ENCODE data around the gene UBXN2A.
"Not testable (repeated sequence)": the region's sequence is repeated elsewhere in the genome, so short reads cannot be mapped to it uniquely, and the experiment has no call there.

UBXN2A gene

DNA sequence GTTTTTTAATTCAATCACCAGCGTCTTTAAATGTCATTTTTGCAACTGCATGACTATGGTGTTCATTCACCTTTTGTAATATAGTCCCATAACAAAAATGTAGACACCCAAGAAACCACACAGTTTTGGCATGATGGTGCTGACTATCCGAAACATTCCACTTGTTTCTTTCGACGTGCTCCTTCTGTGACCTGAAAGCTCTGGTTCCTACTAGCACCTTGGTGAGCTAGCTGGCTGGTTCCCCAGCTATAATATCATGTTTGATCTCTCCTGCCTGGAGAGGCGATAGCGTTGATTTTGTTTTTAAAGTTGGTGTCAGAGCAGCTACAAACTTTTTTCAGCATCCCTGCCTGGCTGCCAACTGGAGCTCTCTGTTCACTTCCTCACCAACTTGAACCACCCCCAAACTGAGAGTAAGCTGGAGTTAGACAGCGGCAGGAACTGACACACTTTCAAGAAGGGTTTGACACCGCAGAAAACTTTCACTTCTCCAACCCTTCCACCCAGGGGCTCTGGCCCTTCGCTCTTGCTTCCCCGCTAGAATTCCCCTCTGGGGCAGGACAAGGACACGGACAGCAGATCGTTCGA, 14.5 kb upstream of the UBXN2A start:
- Mint-ChIP-seq H3K4me1 (ENCODE audit: low read depth) (peaks cover 50% of the 10 kb centered on the region), H3K36me3 (peaks cover 2% of the 10 kb centered on the region)

DNA sequence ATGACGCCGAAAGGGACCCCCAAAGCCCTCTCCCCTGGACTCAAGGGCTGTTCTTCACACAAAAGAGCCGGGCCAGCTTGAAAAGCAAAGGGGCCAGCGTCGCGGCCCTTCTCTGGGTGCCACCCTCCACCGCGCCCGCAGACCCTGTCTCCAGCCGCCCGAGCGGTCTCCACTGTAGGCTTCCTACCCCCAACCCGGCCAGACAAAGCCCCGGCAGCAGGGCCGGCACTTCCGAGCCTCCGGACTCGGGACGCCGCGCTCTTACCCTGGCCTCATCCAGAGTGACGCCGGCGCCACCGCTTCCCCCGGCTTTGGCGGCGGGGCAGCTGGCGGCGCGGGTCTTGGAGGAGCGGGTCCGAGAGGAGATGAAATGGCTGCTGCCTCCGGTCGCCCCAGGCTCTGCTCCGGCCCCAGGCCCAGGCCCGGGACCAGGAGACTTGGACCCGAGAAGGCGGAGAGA, 13.9 kb upstream of the UBXN2A start:
- Mint-ChIP-seq H3K4me1 (ENCODE audit: low read depth) (peaks cover 47% of the 10 kb centered on the region), H3K27ac (peak overlapping the region; percentile 99), H3K4me3 (peak overlapping the region; percentile 98), H3K9me3 (ENCODE audit: low read depth) (no peaks in the 10 kb centered on the region), H3K27me3 (no peaks in the 10 kb centered on the region), H3K36me3 (peaks cover 2% of the 10 kb centered on the region)

More for the DNA sequence above, 14.5 kb upstream of the UBXN2A start:
- H3K9me3 Mint-ChIP-seq (ENCODE audit: low read depth), result no peaks in the 10 kb centered on the region
- H3K27ac Mint-ChIP-seq, result peak overlapping the region; percentile 99
- no peaks in the 10 kb centered on the region for H3K27me3 Mint-ChIP-seq
- peak overlapping the region; percentile 98 for H3K4me3 Mint-ChIP-seq

DNA sequence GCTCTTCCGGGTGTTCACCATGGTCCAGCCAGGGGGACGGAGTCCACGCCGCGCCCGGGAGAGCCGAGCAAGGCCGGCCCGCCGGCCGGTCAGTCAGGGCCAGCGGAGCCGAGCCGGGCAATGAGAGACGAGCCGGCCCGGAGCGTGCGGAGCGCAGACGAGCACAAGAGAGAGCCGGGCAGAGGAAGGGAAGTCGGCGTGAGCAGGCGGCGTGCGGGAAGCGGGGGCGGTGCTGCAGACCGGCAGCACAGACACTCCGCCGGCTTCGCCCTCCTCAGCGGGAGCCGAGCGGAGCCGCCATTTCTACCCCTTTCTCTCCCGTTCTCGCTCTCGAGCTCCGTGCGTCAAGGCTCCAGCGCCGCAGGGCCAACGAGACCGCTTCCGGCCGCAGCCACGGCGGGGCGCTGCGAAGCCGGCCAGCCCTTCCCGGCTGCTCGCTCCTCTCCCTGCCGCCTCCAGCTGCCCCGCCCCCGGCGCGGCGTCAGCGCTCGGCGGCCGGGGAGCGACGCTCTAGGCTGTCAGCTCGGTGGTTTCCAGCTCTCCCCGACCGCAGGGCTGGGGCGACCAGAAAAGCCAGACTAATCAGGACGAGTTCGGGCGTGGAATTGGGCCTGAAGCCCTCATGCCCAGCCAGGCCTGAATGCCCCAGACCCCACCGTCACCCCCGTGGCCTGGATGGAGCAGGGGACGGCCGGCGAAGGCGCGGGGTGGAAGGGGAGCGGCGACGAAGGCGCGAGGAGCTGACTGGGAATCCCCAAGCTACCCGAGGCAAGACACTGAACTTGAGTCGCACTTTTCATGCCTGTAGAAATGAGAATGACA, 13.3 kb upstream of the UBXN2A start, which contains the start of gene ATAD2B:
Gene ATAD2B, minus strand, starts transcription at position 374 of the 822 bp plus-strand sequence. Its CDS starts 353 bp downstream, at position 21.
- Mint-ChIP-seq H3K27ac (peak within 1 kb of the TSS; percentile 99), H3K36me3 (peaks cover 2% of the 10 kb centered on the region), H3K27me3 (no peaks in the 10 kb centered on the region), H3K9me3 (ENCODE audit: low read depth) (no peaks in the 10 kb centered on the region), H3K4me1 (ENCODE audit: low read depth) (peaks cover 45% of the 10 kb centered on the region), H3K4me3 (peak within 1 kb of the TSS; percentile 98)

DNA sequence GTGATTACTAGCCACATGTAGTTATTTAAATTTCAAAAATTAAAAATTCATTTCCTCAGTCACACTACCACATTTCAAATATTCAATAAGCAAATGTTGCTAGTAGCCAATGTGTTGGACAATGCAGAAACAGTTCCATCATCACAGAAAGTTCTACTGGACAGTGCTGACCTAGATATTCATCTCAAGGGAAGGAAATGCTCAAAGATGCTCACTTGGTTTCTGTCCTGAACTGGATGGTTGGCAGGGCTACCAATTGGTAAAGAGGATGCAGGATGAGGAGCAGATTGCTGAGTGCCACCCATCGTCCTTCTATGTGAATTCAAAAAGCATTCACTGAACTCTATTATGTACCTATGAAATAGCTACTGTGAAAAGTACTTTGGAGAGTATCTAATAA, 6.0 kb upstream of the UBXN2A start:
- Mint-ChIP-seq H3K36me3 (peaks cover 2% of the 10 kb centered on the region), H3K27ac (peak overlapping the region; percentile 5), H3K4me1 (ENCODE audit: low read depth) (peaks cover 3% of the 10 kb centered on the region), H3K9me3 (ENCODE audit: low read depth) (no peaks in the 10 kb centered on the region), H3K4me3 (no peak overlapping the region), H3K27me3 (no peaks in the 10 kb centered on the region)

DNA sequence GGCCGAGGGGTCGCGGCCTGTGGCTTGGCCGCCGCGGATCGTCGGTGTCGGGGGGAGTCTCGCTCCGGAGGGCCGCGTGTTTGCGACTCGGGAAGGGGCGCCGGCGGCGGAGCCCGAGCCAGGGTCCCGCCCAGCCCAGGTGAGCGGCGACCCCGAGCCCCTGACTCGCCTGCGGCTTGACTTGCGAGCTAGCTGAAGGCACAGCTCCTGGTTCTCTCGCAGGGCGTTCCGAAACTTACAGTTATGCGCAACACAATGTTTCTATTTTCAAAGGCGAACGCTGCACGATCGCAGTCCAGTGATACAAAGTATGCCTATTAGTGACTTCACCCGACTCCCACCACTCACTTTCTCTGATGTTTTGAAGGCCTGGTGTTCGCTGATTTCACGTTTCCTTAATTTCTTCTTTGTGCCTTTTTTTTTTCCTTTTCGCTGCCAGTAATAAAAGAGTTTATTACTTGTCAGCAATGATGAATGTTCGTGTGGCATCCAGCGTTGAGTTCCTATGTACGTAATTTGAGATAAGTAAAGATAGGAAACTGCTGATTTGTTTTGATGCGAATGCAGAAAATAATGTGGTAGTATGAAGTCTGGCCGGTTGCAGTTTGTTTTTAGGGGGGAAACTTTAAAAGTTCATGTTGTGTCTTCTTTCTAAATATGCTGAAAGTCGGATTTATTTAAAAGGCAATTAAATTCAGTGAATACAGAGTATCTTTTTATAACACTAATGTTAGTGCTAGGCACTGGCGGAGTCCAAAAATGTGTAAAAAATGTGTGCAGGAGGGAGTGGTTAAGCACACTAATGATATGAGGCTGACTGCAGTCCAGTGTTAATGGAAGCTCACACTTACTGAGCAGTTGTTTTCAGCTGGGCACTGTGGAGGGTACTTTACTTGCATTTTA, 706 bp downstream of the UBXN2A start:
- Mint-ChIP-seq H3K36me3 (no peaks in the 10 kb centered on the region), H3K9me3 (ENCODE audit: low read depth) (no peaks in the 10 kb centered on the region), H3K4me1 (ENCODE audit: low read depth) (peaks cover 19% of the 10 kb centered on the region), H3K27me3 (no peaks in the 10 kb centered on the region), H3K4me3 (peak overlapping the region; percentile 88), H3K27ac (peak overlapping the region; percentile 81)

DNA sequence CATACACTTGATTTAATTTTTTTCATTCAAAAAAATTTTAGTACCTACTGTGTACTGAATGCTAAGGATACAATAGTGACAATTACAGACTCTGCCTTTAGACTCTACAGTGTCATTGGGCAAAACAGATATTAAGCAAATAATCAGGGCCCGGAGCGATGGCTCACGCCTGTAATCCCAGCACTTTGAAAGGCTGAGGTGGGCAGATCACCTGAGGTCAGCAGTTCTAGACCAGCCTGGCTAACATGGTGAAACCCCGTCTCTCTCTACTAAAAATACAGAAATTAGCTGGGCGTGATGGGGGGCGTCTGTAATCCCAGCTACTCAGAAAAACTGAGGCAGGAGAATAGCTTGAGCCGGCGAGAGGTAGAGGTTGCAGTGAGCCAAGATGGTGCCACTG, 1.4 kb downstream of the UBXN2A start:
- peak overlapping the region; percentile 23 for H3K4me3 Mint-ChIP-seq
- H3K4me1 Mint-ChIP-seq (ENCODE audit: low read depth), result peaks cover 19% of the 10 kb centered on the region
- no peaks in the 10 kb centered on the region for H3K27me3 Mint-ChIP-seq
- H3K27ac Mint-ChIP-seq, result no peak overlapping the region
- H3K9me3 Mint-ChIP-seq (ENCODE audit: low read depth), result no peaks in the 10 kb centered on the region
- no peaks in the 10 kb centered on the region for H3K36me3 Mint-ChIP-seq

DNA sequence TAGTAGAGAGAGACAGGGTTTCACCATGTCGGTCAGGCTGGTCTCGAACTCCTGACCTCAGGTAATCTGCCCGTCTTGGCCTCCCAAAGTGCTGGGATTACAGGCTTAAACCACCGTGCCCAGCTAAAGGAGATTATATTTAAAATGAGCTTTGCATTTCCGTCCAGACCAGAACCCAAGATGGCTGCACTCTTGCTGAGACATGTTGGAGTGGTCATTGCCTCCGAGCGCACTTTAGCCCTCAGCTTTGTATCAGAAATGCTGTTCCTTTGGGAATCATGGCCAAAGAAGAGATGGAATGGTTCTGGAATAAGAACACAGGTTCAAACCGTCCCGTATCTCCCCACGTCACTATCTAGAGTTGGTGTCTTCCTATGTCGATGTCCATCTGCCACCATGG, 3.4 kb downstream of the UBXN2A start:
- H3K27me3 Mint-ChIP-seq, result no peaks in the 10 kb centered on the region
- no peak overlapping the region for H3K4me3 Mint-ChIP-seq
- H3K9me3 Mint-ChIP-seq (ENCODE audit: low read depth), result no peaks in the 10 kb centered on the region
- H3K36me3 Mint-ChIP-seq, result peaks cover 2% of the 10 kb centered on the region
- H3K4me1 Mint-ChIP-seq (ENCODE audit: low read depth), result peaks cover 22% of the 10 kb centered on the region
- H3K27ac Mint-ChIP-seq, result no peak overlapping the region

DNA sequence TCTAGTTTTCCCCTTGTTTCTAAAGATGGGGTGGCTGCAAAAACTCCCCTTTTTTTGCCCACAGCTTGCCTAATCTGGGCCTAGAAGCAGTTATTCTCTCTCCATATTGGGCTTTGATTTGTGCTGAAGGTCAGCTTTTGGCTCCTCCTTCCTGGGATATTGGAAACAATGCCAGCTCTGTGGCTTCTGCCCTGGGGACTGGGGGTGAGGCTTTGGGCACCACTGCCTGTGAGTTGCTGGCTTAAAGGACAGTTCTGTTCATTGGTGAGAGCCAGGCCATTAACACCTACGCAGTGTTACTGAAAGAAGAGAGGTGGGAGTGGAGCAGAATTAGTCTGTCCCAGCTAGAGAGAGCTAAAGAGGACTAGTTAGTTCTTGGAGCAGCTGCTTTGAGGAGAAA, 4.3 kb downstream of the UBXN2A start:
- Mint-ChIP-seq H3K27ac (no peak overlapping the region), H3K36me3 (peaks cover 2% of the 10 kb centered on the region), H3K4me3 (no peak overlapping the region), H3K4me1 (ENCODE audit: low read depth) (peaks cover 17% of the 10 kb centered on the region), H3K27me3 (no peaks in the 10 kb centered on the region), H3K9me3 (ENCODE audit: low read depth) (no peaks in the 10 kb centered on the region)

DNA sequence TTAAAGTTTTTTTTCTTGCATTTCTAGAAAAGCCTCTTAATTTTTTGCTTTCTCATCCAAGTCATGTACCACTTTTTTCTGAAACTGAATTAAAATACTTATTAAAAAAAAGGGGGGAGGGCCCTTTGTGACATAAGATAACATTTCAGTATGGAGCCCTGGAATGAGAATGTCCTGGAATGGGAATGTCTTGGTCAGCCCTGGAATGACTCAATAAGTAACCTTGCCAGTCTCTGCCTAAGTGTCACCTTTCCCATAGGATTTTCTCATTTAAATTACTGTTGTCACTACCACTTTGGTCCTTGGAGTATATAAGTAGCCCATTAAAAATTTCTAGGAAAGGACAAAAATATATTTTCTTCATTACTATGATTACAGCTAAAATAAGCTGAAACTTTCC, 4.7 kb downstream of the UBXN2A start:
- H3K4me1 Mint-ChIP-seq (ENCODE audit: low read depth), result peaks cover 17% of the 10 kb centered on the region
- H3K9me3 Mint-ChIP-seq (ENCODE audit: low read depth), result no peaks in the 10 kb centered on the region

DNA sequence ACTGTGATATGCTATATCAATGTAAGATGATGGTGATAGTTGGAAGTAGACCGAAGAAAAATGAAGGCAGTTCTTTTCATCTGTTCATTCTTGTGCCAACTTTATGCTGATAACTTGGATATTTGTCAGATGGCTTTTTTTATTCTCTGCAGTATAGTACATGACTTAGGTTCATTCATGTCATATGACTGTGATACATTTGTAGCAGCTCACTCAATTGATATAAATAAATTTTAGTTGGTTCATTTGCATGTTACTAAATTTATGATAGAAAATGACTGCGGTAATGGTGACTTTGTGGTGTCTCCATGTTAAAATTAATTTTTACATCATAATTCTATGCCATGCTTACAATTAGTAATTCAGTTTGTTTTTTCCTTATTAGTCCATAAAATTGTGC, 7.1 kb downstream of the UBXN2A start:
- Mint-ChIP-seq H3K9me3 (ENCODE audit: low read depth) (no peaks in the 10 kb centered on the region), H3K27me3 (no peaks in the 10 kb centered on the region), H3K27ac (no peak overlapping the region), H3K4me3 (no peak overlapping the region), H3K36me3 (peaks cover 2% of the 10 kb centered on the region), H3K4me1 (ENCODE audit: low read depth) (peaks cover 9% of the 10 kb centered on the region)

More for the DNA sequence above, 4.7 kb downstream of the UBXN2A start:
- Mint-ChIP-seq H3K27ac (no peak overlapping the region), H3K4me3 (no peak overlapping the region), H3K27me3 (no peaks in the 10 kb centered on the region), H3K36me3 (peaks cover 2% of the 10 kb centered on the region)

DNA sequence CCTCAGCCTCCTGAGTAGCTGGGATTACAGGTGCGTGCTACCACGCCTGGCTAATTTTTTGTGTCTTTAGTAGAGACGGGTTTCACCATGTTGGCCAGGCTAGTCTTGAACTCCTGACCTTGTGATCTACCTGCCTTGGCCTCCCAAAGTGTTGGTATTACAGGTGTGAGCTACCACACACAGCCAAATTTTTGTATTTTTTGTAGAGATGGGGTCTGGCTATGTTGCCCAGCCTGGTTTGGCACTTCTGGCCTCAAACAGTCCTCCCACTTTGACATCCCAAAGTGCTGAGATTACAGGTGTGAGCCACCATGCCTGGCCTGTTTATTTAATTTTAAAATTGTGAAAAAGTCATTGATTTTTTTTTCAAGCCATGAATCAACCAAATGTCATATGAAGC, 12.3 kb downstream of the UBXN2A start:
- H3K9me3 Mint-ChIP-seq (ENCODE audit: low read depth); H3K27me3 Mint-ChIP-seq; H3K27ac Mint-ChIP-seq; H3K4me1 Mint-ChIP-seq (ENCODE audit: low read depth); H3K36me3 Mint-ChIP-seq; H3K4me3 Mint-ChIP-seq: not testable (repeated sequence)

DNA sequence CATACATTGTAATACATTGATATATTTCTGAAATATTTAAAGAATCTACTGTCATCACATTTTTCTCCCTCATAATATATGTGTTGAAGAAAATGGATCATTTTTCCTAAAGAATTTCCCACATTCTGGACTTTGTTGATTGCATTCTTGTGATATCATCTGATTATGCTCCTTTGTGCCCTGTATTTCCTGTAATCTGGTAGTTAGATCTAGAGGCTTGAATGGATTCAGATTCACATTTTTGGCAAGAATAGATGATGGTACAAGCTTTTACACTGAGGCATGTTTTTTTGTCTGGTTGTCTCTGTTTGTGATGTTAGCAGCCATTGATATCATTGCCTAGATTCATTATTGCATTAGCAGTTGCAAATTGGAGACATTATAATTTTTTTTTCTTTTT, 13.4 kb downstream of the UBXN2A start:
- no peak overlapping the region for H3K4me3 Mint-ChIP-seq
- no peaks in the 10 kb centered on the region for H3K27me3 Mint-ChIP-seq
- no peaks in the 10 kb centered on the region for H3K9me3 Mint-ChIP-seq (ENCODE audit: low read depth)
- H3K36me3 Mint-ChIP-seq, result no peaks in the 10 kb centered on the region
- no peak overlapping the region for H3K27ac Mint-ChIP-seq
- H3K4me1 Mint-ChIP-seq (ENCODE audit: low read depth), result peaks cover 7% of the 10 kb centered on the region

DNA sequence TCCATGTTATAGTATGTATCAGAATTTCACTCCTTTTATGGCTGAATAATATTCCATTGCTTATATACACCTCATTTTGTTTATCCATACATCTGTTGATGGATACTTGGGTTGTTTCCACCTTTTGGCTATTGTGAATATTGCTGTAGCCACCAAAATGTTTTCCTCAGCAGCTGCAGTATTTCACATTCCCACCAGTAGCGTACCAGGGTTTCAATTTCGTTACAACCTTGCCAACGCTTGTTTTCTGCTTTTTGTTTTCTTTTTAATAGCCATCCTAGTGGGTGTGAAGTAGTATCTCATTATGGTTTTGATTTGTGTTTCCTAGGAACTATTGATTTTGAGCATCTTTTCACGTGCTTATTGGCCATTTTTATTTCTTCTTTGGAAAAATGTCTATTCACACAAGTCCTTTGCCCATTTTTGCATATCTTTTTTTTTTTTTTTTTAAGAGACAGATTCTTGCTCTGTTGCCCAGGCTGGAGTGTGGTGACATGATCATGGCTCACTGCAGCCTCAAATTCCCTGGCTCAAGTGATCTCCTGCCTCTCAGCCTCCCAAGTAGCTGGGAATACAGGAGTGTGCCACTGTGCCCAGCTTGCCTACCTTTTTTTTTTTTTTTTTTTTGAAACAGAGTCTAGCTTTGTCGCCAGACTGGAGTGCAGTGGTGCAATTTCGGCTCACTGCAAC, 14.2 kb downstream of the UBXN2A start:
- Mint-ChIP-seq H3K27ac (no peak overlapping the region), H3K36me3 (no peaks in the 10 kb centered on the region), H3K9me3 (ENCODE audit: low read depth) (no peaks in the 10 kb centered on the region), H3K27me3 (no peaks in the 10 kb centered on the region), H3K4me3 (no peak overlapping the region), H3K4me1 (ENCODE audit: low read depth) (peaks cover 7% of the 10 kb centered on the region)

DNA sequence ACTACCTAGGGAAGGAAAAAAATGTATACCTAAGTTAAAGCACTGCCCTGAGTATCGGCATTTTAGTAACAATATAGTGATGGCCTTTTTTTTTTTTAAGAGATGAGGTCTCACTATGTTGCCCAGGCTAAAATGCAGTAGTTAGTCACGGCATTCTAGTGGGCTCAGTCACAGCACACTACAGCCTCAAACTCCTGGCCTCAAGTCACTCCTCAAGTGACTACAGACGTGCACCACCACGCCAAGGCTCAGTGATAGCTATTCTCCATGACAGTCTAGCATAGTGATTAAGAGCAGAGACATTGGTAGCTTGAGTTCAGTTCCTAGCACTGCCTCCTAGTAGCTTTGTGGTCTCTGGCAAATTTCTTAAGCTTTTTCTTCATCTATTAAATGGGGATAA, 27.6 kb downstream of the UBXN2A start:
- Mint-ChIP-seq H3K36me3 (peaks cover 4% of the 10 kb centered on the region), H3K27ac (no peak overlapping the region), H3K27me3 (no peaks in the 10 kb centered on the region), H3K4me1 (ENCODE audit: low read depth) (no peaks in the 10 kb centered on the region), H3K4me3 (no peak overlapping the region), H3K9me3 (ENCODE audit: low read depth) (no peaks in the 10 kb centered on the region)
